CD4-positive, alpha-beta T cell treated with Interleukin-17A for 1 hour (primary cell): ENCODE results near the gene TIE1.
A peak's percentile ranks its signal among the peaks of the same experiment; 100 is the strongest.

Experiments
- DNase-seq: peaks from one replicate; pipeline ENCODE4 v3.0.0-alpha.2; 2020

TIE1 gene

DNA sequence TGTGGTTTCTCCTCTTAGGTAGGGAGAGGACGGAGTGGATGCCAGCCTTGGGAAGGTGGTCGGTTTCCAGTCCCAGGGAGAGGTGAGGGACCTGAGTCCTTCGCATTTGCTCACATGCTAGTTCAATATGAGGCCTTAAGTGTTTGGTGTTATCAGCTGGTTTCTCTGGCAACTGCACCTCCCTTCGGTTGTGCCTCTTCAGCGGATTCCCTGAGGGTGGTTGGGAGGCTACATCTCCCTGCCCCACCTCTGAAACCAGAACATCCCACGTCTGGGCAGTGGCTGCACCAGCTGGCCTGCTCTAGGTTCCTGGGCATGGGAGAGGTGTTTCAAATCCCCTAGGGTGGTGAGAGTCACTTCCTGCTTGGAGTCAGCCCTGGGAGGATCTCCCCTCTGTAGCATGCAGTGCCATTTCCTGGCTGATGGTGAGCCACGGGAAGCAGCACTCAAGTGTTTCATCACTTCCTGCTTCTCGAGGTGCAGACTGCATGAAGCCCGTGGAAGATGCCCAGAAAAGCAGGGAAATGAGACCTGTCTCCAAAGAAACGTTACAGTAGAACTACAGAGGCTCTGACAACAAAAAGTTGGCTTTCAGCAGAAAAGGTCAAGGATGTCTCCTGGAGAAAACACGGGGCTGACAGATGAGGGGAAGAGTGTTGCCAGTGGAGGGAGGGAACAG lies 26.5 kb upstream of the TIE1 start:
- peak; percentile 28 for DNase-seq

DNA sequence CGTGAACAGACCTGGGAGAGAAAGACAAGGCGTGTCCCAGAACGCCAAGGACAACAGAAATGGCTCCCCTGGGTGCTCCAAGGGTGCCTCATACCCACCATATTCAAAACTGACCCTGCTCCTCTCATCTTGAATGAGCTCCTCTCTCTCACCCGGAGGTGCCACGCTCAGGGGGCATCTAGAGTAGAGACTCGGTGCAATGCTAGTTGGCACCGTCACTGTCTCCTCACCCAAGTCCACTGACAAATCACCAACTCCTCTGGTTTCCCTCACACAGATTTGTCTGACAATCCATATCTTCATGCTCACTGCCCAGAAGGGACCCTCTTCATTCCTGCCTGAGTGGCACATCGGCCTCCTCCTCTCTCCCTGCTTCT lies 26.0 kb upstream of the TIE1 start:
- no peak for DNase-seq

- no peak for DNase-seq
Measured at GRCh38 chr1:43275826-43276620, 24.8 kb upstream of the TIE1 start.

GRCh38 chr1:43276673-43277072 lies 24.1 kb upstream of the TIE1 start:
- no peak for DNase-seq

DNA sequence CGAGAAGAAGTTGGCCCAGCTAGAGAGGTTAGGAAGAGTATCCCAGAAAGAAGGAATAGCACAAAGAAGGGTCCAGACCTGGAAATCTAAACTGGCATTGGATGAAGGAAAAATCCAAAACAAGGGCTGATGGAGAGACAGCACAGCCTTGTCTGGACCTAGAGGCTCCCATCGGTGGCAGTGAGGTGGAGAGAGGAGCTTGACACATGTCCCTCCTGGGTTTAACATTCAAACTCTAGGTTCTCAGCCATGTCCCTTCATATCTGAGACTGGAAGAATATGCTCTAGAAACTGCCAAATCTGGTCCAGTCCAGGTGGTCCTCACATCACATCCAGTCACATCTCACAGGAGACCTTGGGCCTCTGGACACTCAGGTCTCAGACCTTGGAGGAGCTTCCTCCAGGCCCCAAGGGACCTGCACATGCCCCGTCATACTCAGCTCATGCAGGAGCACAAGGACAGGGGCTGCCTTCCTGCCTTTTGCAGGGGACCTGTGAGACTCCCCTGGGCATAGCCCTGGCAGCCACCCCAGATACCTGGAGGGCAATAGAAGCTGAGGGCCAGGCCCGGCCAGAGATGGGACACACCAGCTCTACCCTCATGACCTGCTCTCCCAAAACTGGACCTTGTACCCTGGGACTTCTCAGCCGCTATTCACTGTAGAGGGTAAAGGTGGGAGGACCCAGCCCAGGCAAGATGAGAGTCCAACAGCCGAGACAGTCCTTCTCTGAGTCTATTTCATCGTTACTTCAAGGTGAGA lies 23.5 kb upstream of the TIE1 start:
- no peak for DNase-seq

- no peak for DNase-seq
Measured at GRCh38 chr1:43279161-43279560, 21.6 kb upstream of the TIE1 start.

DNA sequence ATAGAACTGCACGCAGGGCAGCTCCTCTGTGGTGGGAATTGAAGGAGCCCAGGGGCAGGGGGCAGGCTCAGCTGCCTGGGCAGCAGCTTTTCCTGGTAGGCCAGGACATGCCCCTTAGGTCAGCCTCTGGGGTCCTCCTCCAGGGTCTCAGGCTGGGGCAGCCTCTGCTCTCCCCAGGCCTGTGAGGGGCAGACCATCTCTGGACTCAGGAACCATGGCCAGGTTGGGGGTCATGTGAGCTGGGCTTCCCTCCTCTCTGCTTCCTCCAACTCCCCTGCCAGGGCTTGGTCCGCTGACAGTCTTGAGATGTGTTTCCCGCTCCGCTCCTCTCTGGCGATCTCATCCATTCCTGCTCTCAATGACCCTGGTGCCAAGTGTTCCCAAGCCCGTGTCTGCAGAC lies 21.1 kb upstream of the TIE1 start:
- DNase-seq: no peak

DNA sequence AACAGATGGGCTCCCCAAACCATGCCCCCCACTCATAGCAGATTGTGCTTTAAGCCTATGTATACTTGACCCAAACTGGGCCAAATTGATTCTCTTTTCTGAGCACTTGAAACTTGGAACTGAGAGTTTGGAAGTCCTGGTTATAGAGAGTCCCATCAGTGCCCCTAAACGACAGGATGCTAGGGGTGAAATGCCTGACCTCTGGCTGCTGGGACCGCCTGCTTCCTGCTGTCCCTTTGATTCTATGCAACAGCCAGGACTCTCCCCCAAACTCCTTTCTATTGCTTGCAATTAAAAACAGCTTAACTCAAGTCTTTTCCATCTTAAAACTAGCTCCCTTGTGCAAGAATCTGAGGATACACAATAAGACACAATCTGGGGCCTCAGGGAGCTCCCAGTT lies 20.1 kb upstream of the TIE1 start:
- DNase-seq: no peak

DNA sequence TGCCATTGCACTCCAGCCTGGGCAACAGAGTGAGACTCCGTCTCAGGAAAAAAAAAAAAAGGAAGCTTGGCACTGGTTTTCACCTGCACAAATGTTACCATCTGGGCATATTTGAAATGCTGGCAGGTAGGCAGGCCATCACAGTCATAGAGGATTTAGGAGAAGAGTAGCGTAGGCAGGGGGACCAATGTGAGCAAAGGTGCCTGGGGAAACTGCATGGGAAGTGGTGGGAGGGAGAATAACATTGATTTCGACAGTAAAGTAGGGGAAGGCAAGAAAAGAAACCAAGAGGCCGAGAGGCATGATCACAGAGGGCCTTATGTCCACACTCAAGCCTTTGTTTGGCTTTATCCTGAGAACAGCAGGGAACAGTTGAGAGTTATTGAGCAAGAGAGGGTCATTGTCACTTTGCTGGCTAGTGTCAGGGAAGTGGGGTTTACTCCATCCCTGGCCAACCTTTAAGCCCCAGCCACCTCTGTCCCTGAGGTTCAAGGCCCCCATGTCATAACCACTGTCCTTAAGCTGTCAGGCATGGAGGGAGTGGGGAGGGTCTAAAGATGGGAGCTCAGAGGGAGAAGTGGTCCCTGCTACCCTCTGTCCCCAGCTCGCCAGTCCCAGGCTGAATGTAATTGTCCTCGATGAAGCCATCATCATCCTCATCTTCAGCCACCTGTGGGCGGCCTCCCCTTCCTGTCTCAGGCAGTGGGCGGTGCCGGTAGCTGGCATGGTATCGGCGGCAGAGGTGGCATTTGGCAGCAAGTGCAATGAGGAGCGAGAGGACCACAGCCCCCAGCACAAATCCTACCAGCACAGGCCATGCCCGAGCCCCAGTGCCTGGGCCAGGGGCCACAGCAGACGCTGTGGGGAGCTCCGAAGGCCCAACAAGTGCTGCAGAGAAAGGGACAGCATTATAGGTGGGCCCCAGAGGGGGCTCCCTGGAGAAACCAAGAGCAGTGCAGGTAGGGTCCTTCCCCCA lies 18.3 kb upstream of the TIE1 start:
- no peak for DNase-seq

DNA sequence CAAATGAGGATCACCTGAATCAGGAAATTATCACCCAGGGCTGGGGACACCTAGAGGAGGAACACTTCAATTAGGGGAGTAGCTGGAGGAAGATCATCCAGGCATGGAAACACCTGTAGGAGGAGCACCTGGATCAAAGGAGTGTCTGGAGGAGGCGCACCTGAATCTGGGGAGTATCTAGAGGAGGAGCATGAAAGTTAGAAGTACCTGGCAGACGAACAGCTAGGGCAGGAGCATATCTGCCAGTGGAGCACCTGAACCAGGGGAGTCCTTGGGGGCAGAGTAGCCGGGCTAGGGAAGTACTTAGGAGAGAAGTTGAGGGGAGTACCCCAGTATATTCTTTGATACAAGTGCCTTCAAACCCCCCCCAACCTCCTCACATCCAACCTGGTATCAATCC lies 16.7 kb upstream of the TIE1 start:
- no peak for DNase-seq

- no peak for DNase-seq
Measured at GRCh38 chr1:43284546-43285110, 16.2 kb upstream of the TIE1 start.

DNA sequence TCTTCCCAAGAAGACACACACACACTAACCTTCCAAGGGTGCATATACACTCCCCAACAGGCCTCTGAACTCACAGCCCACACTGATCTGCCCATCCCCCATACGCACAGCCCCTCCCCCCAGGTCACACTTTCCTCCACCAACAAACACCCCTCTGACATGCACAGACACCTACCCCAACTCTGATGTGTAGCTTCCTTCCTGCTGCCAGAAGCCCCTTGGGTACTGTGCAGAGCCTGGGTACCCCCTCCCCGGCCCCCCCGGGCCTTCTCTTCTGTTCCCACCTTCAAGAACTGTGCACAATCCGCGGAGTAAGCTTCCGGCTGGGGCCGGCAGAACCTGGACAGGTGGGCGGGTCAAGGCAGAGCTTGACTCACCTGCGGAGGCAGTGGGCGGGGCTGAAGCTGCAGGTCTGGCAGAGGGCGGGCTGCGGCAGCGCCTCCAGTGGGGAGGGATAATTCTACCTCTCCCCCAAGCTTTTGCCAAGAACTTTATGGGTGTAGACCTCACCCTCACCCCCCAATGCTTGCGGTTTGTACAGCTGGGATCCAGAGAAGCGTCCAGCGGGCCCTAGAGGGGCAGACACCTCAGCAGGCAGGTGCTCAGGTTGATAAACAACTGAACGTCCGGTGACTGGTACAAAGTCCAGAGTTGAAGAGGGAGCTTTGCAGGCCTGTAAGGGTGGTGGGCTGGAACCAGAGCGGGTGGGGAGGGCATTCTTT lies 15.4 kb upstream of the TIE1 start, which contains the start of gene C1orf210:
C1orf210 (minus strand) TSS at position 313 of the 722 bp plus-strand sequence. CDS start 2,311 bp downstream, outside the sequence.
- DNase-seq: no peak

- no peak for DNase-seq
Measured at GRCh38 chr1:43286115-43286514, 14.7 kb upstream of the TIE1 start.

DNA sequence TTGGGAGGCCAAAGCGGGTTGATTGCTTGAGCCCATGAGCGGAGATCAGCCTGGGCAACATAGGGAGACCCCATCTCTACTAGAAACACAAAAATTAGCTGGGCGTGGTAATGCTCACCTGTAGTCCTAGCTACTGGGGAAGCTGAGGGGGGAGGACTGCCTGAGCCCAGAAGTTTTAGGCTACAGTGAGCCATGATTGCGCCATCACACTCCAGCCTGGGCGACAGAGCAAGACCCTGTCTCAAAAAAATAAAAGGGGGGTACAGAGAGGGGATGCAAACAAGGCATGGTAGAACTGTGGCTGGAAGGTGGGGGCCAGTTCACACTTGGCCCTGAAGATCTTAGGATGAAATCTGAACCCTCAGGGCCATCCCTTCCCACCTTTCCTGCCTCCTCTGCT lies 14.2 kb upstream of the TIE1 start:
- no peak for DNase-seq

- DNase-seq: no peak
Measured at GRCh38 chr1:43288058-43288784, 12.6 kb upstream of the TIE1 start.

DNA sequence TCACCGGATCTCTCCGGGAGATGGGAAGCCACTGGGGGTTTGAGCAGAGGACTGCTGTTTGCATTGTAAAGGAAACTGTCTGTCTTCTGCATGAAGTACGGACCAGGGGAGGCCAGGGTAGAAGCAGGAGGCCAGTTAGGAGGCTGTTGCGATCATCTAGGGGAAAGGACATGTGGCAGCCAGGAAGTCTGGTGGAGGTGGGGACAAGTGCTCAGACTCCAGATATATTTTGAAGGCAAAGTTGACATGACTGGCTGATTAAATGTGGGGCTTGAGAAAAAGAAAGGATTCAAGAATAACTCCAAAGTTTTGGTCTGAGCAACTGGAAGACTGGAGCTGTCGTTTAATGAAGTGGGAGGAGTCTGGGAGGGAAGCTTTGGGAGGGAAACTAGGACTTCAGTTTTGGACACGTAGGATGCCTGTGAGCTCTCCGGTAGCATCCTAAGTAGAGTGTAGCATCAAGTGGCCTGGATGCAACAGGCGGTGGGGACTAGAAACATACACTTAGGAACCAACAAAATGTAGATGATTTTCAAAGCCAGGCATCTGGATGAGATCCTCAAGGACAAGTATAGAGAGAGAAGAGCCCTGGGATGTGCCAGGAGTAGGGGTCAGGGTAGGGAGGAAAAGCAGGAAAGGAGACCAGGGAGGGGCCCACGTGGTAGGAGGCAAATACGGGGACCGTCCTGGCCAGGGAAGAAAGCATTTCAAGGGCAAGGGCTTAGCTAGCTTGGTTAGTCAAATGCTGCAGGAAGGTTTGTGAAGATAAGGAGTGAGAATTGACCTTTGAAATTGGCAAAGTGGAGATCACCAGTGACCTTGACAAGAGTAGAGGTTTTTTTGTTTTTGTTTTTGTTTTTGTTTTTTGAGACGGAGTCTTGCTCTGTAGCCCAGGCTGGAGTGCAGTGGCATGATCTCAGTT lies 11.7 kb upstream of the TIE1 start:
- no peak for DNase-seq

DNA sequence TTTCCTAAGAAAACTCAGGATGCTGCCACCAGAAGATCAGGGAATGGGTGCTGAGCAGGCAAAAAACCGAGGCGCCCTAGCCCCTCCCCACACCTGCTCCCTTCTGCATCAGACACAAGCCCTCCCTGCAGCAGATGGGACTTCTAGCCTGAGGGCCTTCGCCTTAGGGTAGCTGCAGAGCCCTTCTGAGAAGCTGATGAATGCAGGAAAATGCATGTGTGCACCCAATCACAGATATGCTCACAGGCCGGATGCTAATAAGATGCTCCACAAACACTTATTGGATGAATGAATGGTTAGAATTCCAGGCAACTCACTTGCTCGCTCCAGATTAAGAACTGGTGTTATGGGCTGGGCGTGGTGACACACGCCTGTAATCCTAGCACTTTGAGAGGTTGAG lies 8.6 kb upstream of the TIE1 start:
- no peak for DNase-seq

DNA sequence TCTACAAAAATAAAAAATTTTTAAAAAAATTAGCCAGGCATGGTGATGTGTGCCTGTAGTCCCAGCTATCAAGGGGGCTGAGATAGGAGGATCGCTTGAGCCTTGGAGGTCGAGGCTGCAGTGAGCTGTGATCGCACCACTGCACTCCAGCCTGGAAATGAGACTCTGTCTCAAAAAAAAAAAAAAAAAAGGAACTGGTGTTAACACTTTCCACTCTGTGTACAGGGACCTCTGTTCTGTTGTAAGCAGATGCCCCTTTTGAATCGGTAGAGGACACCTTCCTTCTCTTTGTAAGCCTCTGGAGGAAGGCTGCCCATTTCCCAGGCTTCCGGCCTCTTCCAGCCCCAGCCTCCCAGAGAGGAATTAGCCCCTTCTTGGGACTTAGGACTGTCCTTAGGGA lies 8.1 kb upstream of the TIE1 start:
- no peak for DNase-seq

- DNase-seq: no peak
Measured at GRCh38 chr1:43293176-43293575, 7.6 kb upstream of the TIE1 start.
